ENCODE data around the gene STK11IP.

Gene STK11IP, protein sequence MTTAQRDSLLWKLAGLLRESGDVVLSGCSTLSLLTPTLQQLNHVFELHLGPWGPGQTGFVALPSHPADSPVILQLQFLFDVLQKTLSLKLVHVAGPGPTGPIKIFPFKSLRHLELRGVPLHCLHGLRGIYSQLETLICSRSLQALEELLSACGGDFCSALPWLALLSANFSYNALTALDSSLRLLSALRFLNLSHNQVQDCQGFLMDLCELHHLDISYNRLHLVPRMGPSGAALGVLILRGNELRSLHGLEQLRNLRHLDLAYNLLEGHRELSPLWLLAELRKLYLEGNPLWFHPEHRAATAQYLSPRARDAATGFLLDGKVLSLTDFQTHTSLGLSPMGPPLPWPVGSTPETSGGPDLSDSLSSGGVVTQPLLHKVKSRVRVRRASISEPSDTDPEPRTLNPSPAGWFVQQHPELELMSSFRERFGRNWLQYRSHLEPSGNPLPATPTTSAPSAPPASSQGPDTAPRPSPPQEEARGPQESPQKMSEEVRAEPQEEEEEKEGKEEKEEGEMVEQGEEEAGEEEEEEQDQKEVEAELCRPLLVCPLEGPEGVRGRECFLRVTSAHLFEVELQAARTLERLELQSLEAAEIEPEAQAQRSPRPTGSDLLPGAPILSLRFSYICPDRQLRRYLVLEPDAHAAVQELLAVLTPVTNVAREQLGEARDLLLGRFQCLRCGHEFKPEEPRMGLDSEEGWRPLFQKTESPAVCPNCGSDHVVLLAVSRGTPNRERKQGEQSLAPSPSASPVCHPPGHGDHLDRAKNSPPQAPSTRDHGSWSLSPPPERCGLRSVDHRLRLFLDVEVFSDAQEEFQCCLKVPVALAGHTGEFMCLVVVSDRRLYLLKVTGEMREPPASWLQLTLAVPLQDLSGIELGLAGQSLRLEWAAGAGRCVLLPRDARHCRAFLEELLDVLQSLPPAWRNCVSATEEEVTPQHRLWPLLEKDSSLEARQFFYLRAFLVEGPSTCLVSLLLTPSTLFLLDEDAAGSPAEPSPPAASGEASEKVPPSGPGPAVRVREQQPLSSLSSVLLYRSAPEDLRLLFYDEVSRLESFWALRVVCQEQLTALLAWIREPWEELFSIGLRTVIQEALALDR

DNA sequence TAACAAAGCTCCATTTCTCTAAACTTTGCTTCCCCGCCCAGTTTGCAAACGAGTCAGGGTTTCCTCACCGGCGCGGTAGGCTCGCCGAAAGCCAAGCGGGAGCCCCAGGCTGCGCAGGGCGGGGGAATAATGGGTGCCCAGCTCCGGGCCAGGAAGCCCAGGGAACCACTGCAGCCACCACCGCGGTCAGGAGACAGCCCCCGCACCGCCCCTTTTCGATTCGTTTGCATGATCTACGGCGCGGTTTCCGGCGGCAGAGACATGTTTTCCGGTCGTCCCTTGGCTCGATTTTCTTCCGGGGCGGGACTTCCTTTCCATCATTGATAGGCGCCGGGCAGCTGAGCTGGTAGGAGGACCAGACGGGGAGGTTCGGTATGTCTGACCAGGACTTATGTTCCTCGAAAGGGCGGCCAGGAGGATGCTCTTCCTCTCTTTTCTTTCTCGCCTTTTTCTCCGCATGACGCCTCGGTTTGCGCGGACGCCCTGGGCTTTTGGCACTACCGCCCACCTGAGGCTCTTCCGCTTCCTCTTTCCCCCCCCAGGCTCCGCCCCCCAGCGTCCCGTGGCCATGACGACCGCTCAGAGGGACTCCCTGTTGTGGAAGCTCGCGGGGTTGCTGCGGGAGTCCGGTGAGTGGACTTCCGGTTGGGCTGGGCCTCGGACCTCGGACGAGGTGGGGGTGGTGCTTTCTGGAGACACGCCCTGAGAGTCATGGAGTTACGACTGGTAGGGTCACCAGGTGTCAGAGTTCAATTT is at the start of gene STK11IP:
Gene STK11IP, plus strand, starts transcription at position 306 of the 756 bp plus-strand sequence. Its CDS starts 263 bp downstream, at position 569.
- peak; percentile 97 for DNase-seq

GRCh38 chr2:219548990-219549389 is 48.7 kb upstream of the STK11IP start:
- DNase-seq = no peak

DNA sequence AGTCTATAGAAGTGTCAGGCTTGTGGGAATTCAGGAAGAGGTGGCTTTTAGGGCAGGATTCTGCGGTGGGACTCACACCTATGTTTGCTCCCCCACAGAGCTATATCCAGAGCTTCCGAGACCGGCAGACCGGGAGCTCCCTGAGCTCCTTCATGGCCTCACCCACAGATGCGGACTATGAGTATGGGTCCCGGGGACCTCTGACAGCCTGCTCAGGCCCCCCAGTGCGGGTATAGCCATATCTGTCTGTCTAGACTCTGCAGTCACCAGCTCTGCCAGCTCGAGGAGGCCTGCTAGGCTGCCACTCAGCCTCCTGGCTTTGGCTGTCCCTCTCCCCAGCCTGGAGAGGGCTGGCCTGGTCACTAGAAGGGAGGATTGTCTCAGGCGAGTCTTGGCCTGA is 48.0 kb upstream of the STK11IP start:
- DNase-seq = no peak

DNA sequence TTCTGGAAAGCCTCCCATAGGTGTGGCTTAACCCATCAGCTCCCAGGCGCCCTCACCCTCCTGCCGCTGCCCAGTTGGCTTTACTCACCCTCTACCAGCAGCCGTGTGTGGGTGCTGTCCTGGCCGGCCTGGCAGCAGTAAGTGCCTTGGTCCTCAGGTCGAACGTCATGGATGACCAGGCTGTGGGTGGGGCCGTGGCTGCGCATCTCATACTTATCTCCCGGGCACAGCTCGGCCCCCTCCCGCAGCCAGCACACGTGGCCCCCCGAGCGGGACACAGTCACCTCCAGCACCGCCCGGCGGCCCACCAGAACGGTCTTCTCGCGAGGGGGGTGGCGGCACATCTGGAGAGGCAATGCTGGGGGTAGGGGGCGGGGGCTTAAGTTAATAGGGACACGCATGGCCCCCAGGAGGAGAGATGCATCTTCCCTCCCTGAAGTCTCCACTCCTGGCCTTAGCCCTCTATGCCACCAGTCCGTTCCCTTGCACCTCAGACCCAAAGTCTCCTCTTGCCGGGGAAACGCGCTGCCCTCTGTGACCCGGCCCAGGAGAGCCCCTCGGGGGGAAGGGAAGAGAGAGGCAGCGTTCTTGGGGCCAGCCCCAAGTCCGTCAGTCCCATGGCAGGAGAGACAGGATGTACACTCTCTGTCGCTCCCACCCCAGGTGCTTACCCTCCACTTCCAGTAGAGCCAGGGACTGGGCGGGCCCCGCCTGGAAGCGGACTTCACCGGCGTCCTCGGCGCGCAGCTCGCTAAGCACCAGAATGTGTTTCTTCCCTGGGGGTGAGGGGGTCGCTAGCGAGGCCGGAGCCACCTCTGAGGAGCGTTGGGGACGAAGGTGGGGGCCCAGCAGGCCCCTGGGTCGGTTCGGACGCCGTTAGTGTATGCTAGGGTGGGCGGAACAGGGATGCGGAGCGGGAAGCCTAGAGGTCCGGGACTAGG is 45.9 kb upstream of the STK11IP start:
- peak; percentile 26 for DNase-seq

GRCh38 chr2:219552382-219553167 is 45.1 kb upstream of the STK11IP start:
- DNase-seq = peak; percentile 69

GRCh38 chr2:219553168-219553417 is 44.6 kb upstream of the STK11IP start:
- no peak for DNase-seq

- no peak for DNase-seq
These were observed 44.1 kb upstream of the STK11IP start for GRCh38 chr2:219553463-219553963.

DNA sequence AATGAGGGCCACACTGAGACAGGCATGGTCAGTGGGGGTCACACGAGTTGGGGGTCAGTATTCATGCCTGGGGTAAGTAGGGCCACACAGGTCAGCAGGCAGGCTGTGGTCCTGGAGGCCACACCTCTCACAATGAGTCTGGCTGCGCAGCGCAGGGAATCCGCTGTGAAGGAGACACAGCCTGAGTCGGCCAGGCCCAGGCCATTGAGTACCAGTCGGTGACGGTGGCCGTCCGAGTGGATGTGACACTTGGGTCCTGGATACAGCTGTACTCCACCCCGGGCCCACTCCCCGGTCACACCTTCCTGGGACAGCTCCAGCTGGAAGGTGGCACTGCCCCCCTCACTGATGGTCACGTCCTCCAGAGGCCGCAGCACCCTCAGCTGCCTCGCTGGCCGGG is 43.3 kb upstream of the STK11IP start:
- no peak for DNase-seq

GRCh38 chr2:219555956-219556355 is 41.7 kb upstream of the STK11IP start:
- DNase-seq = no peak

DNA sequence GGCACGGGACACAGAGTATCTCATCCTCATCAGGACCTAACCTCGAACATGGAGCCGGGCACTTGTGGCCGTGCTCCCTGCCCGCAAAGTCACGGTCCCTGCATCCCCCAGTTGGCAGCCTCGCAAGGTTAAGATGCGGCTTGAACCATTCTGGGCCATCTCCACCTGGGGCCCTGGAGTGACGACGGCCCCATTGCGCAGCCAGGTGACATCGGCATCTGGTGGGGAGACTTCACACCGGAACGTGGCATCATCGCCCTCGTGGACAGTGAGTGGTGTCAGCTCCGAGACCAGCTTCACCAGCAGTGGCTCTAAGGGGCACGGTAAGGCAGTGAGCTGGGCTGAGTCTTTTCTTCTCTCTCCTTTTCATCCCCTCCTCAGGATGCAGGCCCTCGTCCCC is 41.2 kb upstream of the STK11IP start:
- no peak for DNase-seq

- DNase-seq = no peak
These were observed 40.3 kb upstream of the STK11IP start for GRCh38 chr2:219557320-219557719.

GRCh38 chr2:219557791-219558785 is 39.6 kb upstream of the STK11IP start:
- DNase-seq = no peak

DNA sequence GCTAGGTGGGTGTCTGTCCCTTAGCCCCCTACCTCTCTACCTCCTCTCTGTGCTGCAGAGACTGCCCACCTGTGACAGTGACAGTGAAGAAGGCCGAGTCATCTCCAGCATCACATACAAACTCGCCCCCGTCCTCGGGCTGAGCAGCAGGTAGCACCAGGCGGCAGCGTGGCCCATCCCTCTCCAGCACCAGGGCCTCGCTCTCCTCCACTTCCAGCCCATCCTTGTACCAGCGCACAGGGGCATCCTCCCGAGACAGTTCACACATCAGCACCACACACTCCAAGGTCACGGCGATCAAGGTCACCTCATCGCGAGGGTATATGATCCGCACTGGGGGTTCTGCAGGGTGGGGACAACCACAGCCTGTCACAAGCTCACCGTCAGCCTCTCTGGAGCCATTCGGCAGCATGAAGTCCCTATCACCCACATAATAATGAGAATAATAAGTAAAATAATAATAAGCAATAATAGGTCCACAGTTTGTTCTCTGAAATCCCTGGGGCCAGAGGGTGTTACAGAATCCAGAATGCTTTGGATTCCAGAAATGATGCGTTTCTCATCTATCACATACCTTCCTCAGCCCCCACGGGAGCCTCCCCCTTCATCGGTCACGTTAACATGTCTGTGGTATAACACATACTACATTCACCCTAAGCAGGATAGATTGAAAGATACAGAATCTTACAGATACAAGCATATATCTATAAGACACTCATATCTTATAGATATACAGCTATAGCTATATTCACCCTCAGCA is 38.3 kb upstream of the STK11IP start:
- no peak for DNase-seq

DNA sequence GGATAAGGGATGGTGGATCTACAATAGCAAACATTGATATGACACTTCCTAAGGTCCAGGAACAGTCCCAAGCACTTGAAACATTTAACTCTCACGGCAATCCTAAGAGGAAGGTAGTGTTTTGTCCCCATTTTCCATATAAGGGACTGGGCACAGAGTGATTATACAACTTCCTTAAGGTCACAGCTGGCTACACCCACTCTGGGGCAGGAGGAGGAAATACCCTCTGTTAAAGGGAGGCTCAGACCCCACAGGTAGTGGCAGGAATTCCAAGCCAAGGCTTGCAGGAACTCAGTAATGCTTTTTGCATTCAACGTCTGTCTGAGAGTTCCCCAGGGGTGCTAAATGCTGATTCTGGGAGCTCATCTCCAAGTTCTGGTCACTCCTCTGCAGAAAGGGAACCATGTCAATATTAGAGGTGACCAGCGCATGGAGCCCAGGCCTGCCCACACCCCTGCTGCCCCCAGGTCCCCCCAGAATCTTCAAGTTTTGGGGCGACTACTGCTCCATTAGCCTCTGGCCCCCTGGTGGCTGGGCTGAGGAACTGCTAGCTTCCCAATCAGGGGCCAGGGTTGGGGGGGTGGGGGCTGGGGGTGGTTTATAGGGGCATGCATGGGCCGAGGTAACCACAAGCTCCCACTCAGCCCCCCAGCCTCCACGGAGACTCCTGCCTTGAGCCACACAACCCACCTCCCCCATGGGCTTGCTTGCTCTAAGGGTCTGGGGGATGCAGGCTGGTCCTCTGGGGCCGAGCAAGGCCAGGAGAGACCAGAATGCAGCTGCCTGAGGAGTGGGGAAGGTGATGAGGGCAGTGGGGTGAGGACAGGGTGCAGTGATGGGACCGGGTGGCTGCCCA is 37.4 kb upstream of the STK11IP start:
- DNase-seq = no peak

- DNase-seq = no peak
These were observed 36.8 kb upstream of the STK11IP start for GRCh38 chr2:219560893-219561178.

GRCh38 chr2:219561179-219562048 is 36.2 kb upstream of the STK11IP start:
- no peak for DNase-seq

All from hematopoietic multipotent progenitor cell treated with erythropoietin and hydrocortisone succinate and interleukin-3 and kit ligand, for 8 days (in vitro differentiated cells).